IPS-15b (cell line): ENCODE results near the gene ANKRD29.
"Not testable (repeated sequence)": the region's sequence is repeated elsewhere in the genome, so short reads cannot be mapped to it uniquely, and the experiment has no call there.

Experiments used
- H3K27me3 ChIP-seq: one replicate; pipeline ENCODE4 v1.6.1; 2013; ENCODE audit warnings: low read length; ENCODE audit not compliant: control insufficient read depth, insufficient read depth
- H3K36me3 ChIP-seq: one replicate; pipeline ENCODE4 v1.6.1; 2013; ENCODE audit warnings: low read length; ENCODE audit not compliant: control insufficient read depth, insufficient read depth
- H3K4me1 ChIP-seq: one replicate; pipeline ENCODE4 v1.6.1; 2013; ENCODE audit warnings: mild to moderate bottlenecking, low read length; ENCODE audit not compliant: control insufficient read depth, insufficient read depth
- H3K4me3 ChIP-seq: one replicate; pipeline ENCODE4 v1.5.1; 2013; ENCODE audit warnings: low read depth, low read length
- H3K9ac ChIP-seq: one replicate; pipeline ENCODE4 v1.6.1; 2013; ENCODE audit warnings: low read depth, mild to moderate bottlenecking, low read length
- H3K9me3 ChIP-seq: one replicate; pipeline ENCODE4 v1.6.1; 2013; ENCODE audit warnings: mild to moderate bottlenecking, low read length; ENCODE audit not compliant: control insufficient read depth, insufficient read depth

The ANKRD29 gene

DNA sequence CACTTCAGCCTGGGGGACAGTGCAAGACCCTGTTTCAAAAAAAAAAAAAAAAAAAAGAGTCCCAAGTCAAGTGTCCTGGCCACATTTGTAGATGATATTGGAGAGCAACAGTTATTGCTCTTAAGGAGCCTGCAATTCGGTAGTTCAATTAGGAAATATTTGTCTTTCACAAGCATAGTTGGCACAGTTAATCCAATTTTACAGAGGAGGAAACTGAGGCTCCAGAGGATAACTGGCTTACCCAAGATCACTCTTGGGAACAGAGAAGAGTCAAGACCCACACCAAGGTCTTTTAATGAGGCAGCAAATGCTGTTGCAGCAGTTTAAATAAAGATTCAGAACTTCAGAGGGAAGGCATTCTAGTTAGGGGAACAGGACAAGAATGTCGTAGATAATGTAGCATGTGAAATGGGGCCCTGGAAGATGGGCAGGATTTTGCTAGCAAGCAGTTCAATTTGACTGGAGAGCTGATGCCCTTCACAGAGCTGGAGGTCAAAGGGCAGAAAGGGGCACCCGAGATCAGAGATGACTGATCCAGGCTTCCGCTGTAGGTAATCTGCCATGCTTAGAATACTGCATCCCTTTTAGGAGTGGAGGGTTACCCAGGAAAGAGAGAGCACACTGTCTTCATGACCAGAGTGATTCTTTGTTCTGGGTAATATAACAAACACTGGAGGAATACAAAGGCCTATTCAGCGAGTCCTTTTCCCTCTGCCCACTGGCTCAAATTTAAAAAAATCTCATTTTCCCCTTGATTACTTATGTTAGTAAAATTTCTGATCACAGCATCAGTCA is 79.4 kb downstream of the ANKRD29 start:
- H3K36me3 ChIP-seq: no peaks in the 10 kb centered on the region
- peaks cover 3% of the 10 kb centered on the region for H3K27me3 ChIP-seq
- H3K4me3 ChIP-seq: no peak overlapping the region
- no peaks in the 10 kb centered on the region for H3K4me1 ChIP-seq
- no peak overlapping the region for H3K9ac ChIP-seq
- H3K9me3 ChIP-seq: no peaks in the 10 kb centered on the region

- no peak overlapping the region for H3K4me3 ChIP-seq
- H3K4me1 ChIP-seq: no peaks in the 10 kb centered on the region
- H3K27me3 ChIP-seq: no peaks in the 10 kb centered on the region
- no peaks in the 10 kb centered on the region for H3K9me3 ChIP-seq
- no peak overlapping the region for H3K9ac ChIP-seq
- no peaks in the 10 kb centered on the region for H3K36me3 ChIP-seq
These were observed 81.9 kb downstream of the ANKRD29 start for GRCh38 chr18:23580677-23581367.

DNA sequence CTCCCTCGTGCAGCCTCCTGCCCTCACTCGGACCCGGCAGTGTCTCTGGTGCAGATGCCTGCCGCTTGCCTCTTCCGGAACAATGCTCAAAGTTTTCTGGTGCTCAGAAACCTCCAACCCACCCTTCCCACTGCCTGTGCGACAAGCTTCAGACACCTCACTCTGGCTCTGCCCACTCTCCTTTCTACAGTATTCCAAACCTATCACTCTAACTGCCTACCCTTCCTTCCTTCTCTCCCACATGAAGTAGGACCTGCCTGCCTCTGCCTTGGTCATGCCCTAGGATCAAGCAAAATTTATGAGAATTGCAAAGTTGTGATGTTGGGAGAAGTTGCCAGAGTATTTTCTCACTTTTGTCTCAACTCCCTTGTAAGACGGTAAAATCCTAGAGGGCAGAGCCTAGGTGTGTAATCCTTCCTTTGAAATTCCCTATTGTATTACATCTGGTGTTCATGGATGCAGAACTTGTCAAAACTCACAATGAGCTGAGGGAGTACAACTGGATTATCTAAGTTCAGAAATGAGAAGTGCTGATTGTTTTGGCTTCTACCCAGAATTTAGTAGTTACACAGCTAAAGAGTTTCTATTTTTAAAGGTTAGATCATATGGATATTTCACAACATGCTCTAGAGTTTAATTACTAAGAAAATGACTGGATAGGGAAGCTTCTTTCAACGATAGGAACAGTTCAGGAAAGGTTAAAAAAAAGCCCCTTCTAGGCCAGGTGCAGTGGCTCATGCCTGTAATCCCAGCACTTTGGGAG is 83.6 kb downstream of the ANKRD29 start:
- Histone ChIP-seq H3K9me3 (no peaks in the 10 kb centered on the region), H3K4me3 (no peak overlapping the region), H3K9ac (no peak overlapping the region), H3K36me3 (no peaks in the 10 kb centered on the region), H3K27me3 (no peaks in the 10 kb centered on the region), H3K4me1 (no peaks in the 10 kb centered on the region)

GRCh38 chr18:23578067-23578701 is 84.5 kb downstream of the ANKRD29 start:
- Histone ChIP-seq H3K4me1 (no peaks in the 10 kb centered on the region), H3K4me3 (no peak overlapping the region), H3K9ac (no peak overlapping the region), H3K36me3 (no peaks in the 10 kb centered on the region), H3K27me3 (no peaks in the 10 kb centered on the region), H3K9me3 (no peaks in the 10 kb centered on the region)

DNA sequence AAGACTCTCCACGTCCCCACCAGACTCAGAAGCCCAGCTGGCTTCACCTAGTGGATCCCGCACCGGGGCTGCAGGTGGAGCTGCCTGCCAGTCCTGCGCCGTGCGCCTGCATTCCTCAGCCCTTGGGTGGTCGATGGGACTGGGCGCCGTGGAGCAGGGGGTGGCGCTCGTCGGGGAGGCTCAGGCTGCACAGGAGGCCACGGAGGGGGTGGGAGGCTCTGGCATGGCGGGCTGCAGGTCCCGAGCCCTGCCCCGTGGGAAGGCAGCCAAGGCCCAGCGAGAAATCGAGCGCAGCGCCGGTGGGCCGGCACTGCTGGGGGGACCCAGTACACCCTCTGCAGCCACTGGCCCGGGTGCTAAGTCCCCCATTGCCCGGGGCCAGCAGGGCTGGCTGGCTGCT is 85.2 kb downstream of the ANKRD29 start:
- not testable (repeated sequence) for H3K36me3 ChIP-seq, H3K9ac ChIP-seq, H3K9me3 ChIP-seq, H3K27me3 ChIP-seq, H3K4me1 ChIP-seq, H3K4me3 ChIP-seq

- no peaks in the 10 kb centered on the region for H3K9me3 ChIP-seq
- no peaks in the 10 kb centered on the region for H3K27me3 ChIP-seq
- H3K4me1 ChIP-seq: no peaks in the 10 kb centered on the region
- H3K9ac ChIP-seq: no peak overlapping the region
- H3K4me3 ChIP-seq: no peak overlapping the region
- peaks cover 2% of the 10 kb centered on the region for H3K36me3 ChIP-seq
These were observed 87.4 kb downstream of the ANKRD29 start for GRCh38 chr18:23575309-23575651.

- peaks cover 4% of the 10 kb centered on the region for H3K36me3 ChIP-seq
- H3K9me3 ChIP-seq: no peaks in the 10 kb centered on the region
- no peaks in the 10 kb centered on the region for H3K4me1 ChIP-seq
These were observed 88.0 kb downstream of the ANKRD29 start for GRCh38 chr18:23574611-23575308.

GRCh38 chr18:23573626-23574431 is 88.9 kb downstream of the ANKRD29 start:
- Histone ChIP-seq H3K9ac (no peak overlapping the region), H3K4me3 (no peak overlapping the region), H3K36me3 (peaks cover 6% of the 10 kb centered on the region)

More at GRCh38 chr18:23574611-23575308, 88.0 kb downstream of the ANKRD29 start:
- Histone ChIP-seq H3K27me3 (no peaks in the 10 kb centered on the region), H3K9ac (peak overlapping the region; percentile 2), H3K4me3 (no peak overlapping the region)

DNA sequence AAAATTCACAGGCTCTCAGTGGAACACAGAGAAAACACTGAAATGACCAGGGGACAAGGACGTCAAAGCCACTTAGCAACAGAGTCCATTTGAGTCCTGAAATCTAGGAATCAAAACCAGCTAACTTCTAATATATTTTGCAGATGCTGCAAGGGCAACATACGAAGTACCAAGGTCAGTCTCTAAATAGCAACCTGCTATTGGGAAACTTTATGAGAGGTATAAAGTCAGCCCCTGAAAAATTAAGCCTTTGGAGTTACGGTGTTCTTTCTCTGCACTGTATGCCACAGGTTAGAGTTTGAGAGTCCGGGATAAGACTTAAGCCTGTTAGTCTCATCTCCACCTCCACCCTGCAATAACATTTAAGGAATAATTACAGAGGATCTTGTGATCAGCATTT is 89.7 kb downstream of the ANKRD29 start:
- no peak overlapping the region for H3K9ac ChIP-seq
- H3K27me3 ChIP-seq: no peaks in the 10 kb centered on the region
- no peaks in the 10 kb centered on the region for H3K9me3 ChIP-seq
- H3K4me1 ChIP-seq: no peaks in the 10 kb centered on the region
- peaks cover 11% of the 10 kb centered on the region for H3K36me3 ChIP-seq
- no peak overlapping the region for H3K4me3 ChIP-seq

More at GRCh38 chr18:23573626-23574431, 88.9 kb downstream of the ANKRD29 start:
- H3K4me1 ChIP-seq: no peaks in the 10 kb centered on the region
- H3K27me3 ChIP-seq: no peaks in the 10 kb centered on the region
- no peaks in the 10 kb centered on the region for H3K9me3 ChIP-seq

GRCh38 chr18:23572570-23572969 is 90.1 kb downstream of the ANKRD29 start:
- no peaks in the 10 kb centered on the region for H3K9me3 ChIP-seq
- H3K4me3 ChIP-seq: no peak overlapping the region
- H3K9ac ChIP-seq: no peak overlapping the region
- no peaks in the 10 kb centered on the region for H3K4me1 ChIP-seq
- H3K36me3 ChIP-seq: peaks cover 12% of the 10 kb centered on the region
- H3K27me3 ChIP-seq: no peaks in the 10 kb centered on the region
